GM19455 (cell line): ENCODE measurements around the gene RAPGEF4.

Experiments used
- ATAC-seq: cut with Tn5 transposase; IDR thresholded peaks from one replicate; pipeline ENCODE4 v1.9.1; 2021; ENCODE audit not compliant: unreplicated experiment

RAPGEF4 gene

DNA sequence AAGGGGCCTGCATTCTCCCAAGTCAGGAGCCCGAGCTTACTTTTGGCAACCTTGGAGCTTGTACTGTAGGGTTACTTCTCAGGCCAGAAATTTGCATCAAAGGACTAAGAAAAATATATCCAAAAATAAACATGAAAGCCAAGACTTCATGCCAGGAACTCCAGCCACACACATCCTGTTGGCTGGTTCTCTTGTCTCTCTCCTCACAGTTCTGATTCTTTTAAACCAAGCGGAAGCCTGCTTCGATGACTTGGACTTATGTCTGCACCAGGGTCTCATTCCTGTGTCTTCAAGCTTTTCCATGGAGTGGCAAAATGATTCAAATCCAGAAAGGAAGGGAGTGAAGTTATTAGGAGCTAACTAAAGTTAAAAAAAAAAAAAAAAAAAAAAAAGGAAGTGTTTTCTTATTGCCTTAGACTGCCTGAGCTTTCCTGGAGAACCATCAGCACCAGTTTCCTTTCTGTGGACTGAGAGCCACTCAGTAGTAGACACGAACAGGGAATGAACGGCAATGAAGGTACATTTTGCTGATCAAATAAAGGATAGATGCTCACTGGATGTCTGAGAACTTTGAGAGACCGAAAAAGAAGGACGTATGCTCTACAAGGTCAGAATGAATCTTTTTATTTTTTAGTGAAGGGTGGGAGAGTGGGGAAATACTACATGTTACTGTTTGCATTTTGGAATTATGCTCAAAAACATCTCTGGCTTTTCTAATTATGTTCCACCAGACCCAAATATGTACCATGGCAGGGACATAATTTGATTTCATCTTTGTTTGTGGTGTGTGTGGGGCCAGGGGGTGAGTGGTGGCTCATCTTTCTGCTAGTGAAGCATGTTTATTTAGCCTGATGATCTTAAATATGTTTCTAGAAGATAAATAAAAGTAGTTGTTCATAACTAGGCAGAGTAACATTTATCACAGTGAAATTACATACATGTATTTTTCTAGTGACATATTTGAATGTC lies 86.0 kb downstream of the RAPGEF4 start:
- no peak for ATAC-seq

DNA sequence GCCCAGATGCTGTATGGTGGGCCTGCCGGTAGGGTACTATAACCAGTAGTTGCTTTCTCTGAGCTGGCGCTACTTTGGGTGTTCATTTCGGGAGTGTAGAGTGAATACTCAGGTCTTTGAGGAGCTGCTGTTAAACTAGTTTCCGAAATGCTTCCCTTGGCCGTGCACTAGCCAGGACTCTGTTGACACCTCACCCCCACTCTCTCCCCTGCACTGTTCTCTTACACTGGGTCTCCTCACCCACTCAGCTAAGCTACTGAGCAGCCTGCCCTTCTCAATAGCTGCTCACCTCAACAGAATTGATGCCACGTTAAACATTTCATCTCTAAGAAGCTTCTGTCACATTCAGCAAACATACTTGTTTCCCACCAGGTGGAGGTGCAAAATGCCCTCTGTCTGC lies 86.9 kb downstream of the RAPGEF4 start:
- no peak for ATAC-seq

DNA sequence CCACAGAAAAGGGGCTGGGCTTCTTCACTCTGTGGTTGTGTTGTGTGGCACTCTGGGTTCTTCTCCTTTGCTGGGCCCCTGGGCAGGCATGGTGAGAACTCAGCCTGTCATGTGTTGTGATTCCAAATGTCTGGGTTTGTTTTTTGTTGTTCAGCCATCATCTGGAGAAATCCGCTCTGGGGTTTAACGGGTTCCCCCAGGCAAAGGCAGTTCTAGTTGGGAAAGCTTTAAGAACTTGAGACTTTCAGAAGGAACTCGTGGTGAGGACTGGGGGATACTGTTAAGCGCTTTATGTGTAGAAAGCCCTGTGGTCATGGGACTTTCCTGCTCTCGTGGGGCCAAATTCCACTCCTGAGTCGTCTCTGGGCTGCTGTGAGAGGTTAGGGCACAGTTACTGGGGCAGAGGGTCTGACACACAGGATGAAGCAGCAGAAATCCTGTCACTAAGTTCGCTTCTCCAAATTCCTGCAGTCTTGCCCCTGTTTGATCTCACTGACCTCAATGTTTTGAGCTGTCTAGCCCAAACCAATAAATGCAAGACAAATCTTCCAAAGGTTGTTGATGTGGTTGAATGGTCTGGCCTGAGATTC lies 87.7 kb downstream of the RAPGEF4 start:
- no peak for ATAC-seq

DNA sequence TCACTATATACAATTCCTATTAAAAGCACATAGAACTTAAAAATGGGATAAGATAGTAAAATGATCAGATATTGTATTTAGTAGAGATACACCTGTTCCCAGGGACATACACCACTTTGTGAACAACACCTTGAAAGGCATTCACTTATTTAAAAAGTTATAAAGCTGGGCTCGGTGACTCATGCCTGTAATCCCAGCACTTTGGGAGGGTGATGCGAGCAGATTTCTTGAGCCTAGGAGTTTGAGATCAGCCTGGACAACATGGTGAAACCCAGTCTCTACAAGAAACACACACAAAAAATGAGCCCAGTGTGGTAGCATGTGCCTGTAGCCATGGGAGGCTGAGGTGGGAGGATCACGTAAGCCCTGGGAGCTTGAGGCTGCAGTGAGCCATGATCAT lies 90.9 kb downstream of the RAPGEF4 start:
- ATAC-seq = no peak

DNA sequence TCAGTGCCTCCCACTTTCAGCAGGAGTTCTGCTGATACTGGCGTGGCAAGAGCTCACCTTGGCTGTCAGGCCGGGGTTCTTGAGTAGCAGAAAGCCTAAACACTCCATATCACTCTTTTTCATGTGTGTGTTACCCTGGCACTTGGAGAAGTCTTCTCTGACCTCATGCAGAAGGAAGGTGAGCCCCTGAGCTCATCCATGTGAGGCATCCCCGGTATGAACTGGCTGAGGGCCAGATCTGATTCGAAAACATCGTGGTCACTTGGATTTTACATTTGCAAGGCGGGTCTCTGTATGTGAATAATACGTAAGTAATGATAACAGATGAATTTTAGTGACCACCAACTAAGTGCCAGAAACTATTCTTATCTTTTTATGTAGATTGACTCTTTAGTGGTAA lies 93.6 kb downstream of the RAPGEF4 start:
- no peak for ATAC-seq

DNA sequence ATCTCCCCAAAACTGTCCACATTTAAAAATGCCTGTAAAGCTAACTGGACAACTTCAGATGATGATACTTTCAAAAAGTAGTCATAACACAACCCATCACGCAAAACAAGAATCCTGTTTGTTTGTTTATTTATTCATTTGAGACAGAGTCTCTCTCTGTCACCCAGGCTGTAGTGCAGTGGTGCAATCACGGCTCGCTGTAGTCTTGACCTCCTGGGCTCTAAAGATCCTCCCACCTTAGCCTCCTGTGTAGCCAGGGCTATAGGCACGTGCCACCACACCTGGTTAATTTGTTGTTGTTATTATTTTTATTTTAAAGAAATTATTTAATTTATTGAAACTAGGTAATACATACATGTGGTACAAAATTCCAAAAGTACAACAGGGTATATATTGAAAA lies 94.8 kb downstream of the RAPGEF4 start:
- ATAC-seq = no peak

DNA sequence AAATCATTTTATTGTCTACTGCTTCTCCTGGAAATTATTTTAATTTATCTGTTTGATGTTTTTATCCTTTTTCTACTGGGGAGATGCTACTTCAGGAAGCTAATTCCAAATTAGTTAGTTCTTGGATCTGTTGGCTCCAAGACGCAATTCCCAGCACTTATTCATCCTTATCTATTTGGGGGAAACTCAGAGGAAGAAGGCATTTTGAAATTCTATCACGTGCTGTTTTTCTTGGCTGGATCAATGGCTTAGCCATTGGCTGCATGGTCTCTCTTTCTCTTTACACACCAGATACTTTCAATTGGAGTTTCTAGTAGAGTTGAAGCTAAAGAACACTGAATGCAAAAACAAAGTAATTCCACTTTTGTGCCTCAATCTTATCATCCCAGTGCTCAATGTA lies 98.3 kb downstream of the RAPGEF4 start:
- ATAC-seq = no peak

DNA sequence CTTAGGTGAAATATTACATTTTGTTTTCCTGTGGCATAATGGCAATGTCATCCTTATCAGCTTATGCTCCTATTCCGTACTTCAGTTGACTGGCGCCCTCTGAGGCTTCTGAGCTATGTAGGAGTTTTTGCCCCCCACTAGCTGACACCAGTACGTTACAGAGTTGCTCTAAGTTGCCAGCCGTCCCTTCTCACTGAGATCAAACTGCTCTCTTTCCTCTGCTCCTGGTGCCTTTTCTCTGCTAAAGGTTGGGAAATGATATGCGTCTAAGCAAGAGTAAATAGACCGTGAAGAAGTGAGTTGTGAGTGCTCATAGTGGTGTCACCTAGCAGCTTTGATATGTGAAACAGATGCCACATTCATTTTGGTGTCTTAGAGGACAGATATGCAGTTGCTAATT lies 99.2 kb downstream of the RAPGEF4 start:
- ATAC-seq = no peak

DNA sequence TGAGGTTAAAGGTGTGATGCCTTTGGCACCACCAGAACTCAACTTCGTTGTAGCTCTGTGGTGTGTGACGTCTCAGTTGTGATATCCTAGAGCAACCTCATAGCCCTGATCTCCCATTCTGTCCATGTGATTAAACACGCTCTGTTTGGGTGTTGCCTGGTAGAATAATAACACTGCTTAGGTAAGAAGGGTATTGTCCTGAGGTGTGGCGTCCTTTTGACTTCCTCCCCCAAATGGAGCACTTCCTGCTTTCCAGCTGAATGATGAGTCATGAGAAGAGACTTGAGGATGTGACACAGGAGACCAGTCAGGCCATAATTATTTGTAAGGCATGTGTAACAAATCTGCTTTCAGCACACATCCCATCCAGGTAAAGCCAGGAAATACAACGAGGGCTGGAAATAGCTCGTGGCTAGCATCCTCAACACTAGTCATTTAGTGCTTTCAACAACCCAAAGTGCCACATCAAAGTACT lies 100.7 kb downstream of the RAPGEF4 start:
- no peak for ATAC-seq

DNA sequence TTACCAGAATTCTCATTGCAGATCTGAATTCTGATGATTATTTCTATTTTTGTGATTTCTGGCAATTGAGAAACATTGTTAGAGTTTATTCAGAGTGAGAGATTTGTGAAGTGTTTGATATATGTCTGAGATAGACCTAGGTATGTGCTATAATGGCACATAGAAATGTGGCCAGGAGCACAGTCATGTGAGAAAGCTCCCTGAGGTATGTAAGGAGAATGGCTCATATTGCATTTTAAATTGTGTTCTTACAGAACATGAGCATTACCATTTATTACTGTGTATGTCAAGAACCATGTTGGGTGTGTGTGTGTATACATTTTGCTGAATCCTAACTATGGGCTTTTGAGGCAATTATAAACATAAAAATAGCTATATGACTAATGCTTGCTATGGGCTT lies 101.2 kb downstream of the RAPGEF4 start:
- no peak for ATAC-seq

DNA sequence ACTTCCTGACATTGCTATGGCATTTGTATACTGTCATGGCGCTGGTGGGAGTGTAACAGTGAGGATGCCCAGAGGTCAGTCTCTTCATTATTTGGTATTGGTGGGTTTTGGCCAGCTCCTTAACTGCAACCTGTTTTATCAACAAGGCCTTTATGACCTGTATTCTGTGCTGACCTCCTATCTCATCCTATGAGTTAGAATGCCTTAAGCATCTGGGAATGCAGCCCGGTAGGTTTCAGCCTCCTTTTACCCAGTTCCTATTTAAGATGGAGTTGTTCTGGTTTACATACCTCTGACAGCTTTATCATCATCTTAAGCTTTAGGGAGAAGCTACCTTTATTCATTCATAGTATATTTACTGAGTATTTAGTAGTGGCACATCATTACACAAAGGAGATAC lies 103.8 kb downstream of the RAPGEF4 start:
- ATAC-seq = no peak

DNA sequence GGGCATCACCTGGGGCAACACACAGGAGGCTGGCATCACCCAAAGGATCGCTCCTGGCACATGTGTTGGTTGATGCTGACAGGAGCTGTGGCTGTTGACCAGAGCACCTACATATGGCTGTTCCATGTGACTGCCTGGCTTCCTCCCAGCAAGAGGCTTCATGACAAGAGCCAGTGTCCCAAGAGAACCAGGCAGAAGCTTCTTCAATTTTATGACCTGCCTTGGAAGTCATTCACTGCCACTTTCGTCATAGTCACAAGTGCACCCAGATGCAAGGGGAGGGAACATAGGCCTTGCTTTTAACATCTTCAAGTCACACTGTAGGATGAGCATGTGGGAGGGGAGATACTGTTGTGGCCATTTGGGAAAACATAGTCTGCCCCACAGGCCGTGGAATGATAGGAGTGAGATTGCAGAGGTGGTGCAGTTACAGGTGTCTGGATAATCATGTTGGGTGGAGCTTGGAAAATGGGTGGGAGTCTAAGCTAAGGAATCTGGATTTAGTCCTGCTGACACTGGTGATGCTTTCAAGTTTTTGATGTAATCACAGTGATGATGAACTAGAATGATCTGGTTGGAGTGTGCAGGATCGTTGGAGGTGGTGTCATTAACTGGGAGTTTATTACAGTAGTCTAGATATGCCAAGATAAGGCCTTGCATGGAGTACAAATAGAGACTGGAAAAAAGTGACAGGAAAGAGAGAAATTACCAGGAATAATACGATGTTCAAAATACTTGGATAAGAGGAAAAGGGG lies 107.0 kb downstream of the RAPGEF4 start:
- ATAC-seq = no peak

DNA sequence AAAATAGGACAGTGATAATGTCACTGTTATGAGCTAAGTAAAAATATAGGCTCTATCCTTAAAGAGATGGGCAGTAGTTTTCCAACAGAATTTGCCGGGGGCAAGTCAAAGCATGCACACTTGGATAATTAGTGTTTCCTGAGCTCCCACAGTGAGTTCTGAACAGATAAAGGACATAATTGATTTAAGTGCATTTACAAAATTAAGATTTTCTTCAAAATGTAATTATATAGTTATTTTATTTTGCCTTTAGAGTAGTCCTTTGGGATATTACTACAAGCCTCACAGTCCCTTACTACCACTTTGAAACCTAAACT lies 107.6 kb downstream of the RAPGEF4 start:
- no peak for ATAC-seq

DNA sequence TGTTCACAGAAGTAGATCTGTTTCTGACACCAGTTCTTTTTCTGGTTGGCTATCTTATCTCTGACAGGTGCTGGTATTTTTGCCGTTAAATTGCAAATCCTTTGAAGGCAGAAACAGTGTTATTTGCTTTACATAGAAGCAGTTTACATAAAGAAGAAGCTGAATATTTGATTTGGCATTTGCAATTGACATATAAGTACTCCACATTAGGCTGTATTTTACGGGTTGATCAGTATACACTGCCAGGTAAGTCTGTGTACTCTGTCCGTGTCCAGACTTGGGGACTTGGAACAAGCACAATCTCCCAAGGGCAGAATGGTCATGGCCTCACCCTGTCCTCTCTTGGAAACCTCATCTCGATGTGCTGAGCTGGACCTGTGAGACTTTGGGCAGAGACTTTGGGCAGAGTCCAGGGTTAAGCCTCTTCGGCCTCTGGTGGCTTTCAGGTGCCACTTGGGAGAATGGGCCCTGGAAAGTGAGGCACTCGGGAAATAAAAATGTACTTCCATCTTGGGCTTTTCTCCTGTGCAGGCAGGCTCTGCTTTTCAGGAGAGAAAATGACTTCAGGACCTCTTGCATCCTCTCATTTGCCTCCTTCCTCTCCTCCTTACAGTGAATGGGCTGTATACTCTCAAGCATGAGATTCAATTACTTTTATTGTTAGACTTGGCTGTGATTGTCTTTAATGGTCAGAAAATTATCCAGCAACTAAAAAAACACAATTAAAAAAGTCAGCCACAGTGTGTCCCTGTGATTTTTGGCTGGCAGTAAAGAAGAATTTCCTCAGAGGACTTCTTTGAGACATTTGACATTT lies 108.5 kb downstream of the RAPGEF4 start:
- no peak for ATAC-seq

DNA sequence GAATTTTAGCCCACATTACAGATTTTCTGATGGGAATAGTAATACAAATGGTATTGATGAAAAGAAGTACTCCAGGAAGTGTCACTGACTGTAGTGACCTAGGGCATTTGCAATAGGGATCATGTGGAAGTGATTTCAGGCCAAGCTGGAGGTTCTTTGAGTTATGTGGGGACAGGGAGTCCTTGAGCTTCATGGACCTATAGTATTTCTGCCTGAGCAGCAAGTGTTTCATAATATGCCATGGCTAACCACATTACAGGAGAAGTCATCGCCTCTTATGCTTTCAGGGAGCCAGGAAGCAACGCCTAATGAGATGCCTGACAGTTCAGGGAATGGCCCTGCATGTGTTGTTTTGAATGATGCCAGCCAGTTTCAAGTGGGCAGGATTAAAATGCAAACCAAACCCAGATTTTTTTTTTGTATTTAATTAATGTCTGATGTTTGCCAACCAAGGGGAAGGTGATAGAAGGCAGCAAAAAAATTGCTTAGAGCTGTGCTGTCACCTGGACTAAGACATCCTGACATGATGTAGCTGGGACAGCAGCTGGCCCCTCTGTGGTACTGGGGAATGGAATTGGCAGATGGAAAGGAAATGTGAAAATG lies 109.5 kb downstream of the RAPGEF4 start:
- ATAC-seq = no peak

DNA sequence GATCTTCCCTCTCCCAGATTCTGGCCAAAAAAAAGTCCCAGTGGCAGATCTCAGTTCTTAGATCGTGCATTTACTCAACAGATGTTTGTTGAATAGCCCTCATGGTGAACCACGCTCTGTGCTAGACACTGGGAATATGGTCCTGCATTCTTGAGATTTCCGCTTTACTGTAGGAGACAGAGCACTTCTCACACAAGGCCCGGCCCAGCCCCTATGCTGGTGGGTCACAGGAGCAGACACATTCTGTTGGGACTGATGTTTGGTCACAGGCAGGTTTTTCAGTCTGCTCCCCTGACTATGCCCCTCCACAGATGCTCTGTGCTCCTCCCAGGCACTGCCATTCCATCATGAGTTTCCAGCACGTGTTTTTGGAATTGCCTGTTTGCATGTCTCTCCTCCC lies 110.9 kb downstream of the RAPGEF4 start:
- ATAC-seq = no peak

DNA sequence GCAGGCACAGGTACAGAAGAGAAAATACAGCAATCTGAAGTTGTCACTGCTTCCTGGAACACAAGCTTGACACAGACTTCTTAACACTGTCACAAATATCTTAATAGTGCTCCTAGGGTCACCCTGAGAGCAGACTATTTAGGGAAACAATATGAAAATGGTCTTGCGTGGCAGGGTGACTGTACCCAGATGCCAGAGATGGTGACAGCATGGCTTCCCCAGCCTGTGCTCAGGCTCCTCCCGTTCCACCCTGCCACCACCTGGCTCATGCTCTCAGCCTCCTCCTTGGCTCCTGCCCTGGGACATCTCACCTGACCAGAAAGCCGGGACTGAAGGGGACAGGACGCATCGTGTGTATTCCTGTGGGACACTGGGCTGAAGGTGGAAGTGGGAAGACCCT lies 111.5 kb downstream of the RAPGEF4 start:
- ATAC-seq = no peak

DNA sequence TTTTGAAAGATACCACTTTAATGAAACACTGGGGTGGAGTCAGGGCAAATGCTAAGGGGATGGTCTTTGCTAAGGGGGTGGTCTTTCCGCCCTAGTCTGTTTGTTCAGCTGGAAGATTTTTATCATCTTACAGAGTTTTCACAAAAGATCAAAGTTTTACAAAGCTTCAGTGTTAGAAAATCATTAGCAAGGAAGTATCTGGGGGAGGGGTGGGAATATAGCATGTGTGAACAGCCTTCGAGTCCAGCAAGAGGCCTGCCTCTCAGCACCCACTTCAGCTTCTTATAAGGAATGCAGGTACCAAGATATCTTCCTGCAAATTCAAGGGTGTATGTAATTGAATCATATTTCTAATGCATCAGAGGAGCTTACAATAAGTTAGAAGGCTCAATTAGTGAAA lies 112.9 kb downstream of the RAPGEF4 start:
- ATAC-seq = no peak

DNA sequence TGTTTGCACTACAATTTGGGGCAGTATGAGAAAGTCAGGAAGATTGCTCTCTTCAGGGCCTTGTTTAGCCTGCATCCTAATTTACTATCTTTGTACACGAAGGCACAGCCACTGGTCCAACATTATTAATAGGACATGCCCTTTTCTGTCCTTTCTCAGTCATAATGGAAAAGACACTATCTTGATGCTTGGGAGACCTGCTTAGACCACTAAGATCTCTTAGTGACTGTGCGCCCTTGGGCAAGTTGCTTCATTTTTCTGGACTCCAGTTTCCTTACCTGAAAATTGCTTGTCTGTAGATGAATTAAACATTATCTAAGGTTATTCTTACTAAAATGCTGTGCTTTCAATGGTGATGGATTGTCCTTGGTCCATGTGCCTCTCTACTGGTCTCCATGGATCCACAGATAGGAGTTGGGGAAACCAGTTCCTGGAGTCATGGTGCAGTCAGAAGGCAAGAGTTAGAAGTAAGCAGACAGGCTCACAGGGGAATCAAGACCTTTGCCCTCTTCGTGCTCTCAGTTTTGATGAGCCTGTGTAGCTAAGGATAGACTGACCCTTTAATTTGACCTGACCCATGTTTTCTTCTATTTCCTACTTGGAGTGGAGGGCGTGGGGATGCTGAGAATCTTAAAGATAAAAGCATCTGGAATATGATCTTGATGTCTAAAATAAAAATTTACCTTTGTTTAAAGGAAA lies 114.0 kb downstream of the RAPGEF4 start:
- ATAC-seq = no peak

DNA sequence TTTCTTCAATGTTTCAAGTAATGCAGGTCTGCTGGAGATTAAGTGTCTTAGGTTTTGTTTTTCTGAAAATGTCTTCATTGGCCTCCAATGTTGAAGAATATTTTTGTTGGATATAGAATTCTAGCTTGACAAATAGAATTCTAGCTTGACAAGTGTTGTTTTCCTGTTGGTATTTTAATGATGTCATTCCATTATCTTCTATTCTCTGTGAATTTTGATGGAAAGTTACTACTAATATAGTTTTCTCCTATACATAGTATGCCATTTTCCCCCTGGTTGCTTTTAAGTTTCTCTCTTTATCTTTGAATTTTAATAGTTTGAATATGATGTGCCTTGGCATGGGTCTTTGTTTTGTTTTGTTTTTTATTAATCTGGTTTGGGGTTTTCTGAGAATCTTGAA lies 119.9 kb downstream of the RAPGEF4 start:
- no peak for ATAC-seq
